Small intestine (tissue), 7 donors: ENCODE results near the gene GPR61. TPM values are rescaled to one million over a fixed set of nuclear protein-coding genes. Genes with fewer than 3 reads are reported as not detected.

Experiments used
- DNase-seq, 2 donors: peaks; one replicate each; pipeline versions ENCODE4 v3.0.0 to v3.0.0-alpha.2; 2013
- FAIRE-seq: peaks from 2 replicates; lab custom pipeline; 2012; peaks lifted over from hg19 to GRCh38; lab: Jason Lieb, UNC
- H3K27ac ChIP-seq, 3 donors: one replicate each; pipeline ENCODE4 v1.5.1; 2013; ENCODE audit warnings: low read length in 2 of 3, mild to moderate bottlenecking in 2 of 3, control low read depth in 1 of 3, inconsistent platforms in 1 of 3, low read depth in 1 of 3, moderate library complexity in 1 of 3
- H3K27me3 ChIP-seq, 3 donors: one replicate each; pipeline ENCODE4 v1.6.1; 2013; ENCODE audit warnings: low read length in 3 of 3, inconsistent platforms in 1 of 3; ENCODE audit not compliant: control insufficient read depth in 3 of 3, insufficient read depth in 3 of 3
- H3K36me3 ChIP-seq, 3 donors: one replicate each; pipeline ENCODE4 v1.6.1; 2013; ENCODE audit warnings: low read length in 3 of 3, inconsistent platforms in 1 of 3, low read depth in 1 of 3, mild to moderate bottlenecking in 1 of 3, moderate library complexity in 1 of 3; ENCODE audit not compliant: control insufficient read depth in 3 of 3, insufficient read depth in 2 of 3
- H3K4me1 ChIP-seq, 3 donors: one replicate each; pipeline ENCODE4 v1.6.1; 2013; ENCODE audit warnings: low read length in 2 of 3, inconsistent platforms in 1 of 3, low read depth in 1 of 3, mild to moderate bottlenecking in 1 of 3, moderate library complexity in 1 of 3; ENCODE audit not compliant: control insufficient read depth in 3 of 3, insufficient read depth in 2 of 3
- H3K4me3 ChIP-seq, 3 donors: one replicate each; pipeline ENCODE4 v1.5.1; 2013; ENCODE audit warnings: low read length in 3 of 3, control low read depth in 1 of 3, inconsistent platforms in 1 of 3, low read depth in 1 of 3, mild to moderate bottlenecking in 1 of 3, moderate library complexity in 1 of 3
- H3K9me3 ChIP-seq, 2 donors: one replicate each; pipeline ENCODE4 v1.6.1; 2013; ENCODE audit warnings: low read depth in 1 of 2, low read length in 1 of 2; ENCODE audit not compliant: control insufficient read depth in 2 of 2, insufficient read depth in 1 of 2
- WGBS, 3 donors: extraction: QIAGEN DNeasy Blood & Tissue Kit; methylation state at CpG; one replicate each; pipeline ENCODE4 v1.1.7; 2013; 5-methylcytosine and 5-hydroxymethylcytosine counted together
- polyA plus RNA-seq, 4 donors: library from polyadenylated mRNA; stranded (reverse) in 3 of 4; unstranded in 1 of 4; fragments of 200-250 nt in 3 of 4; fragments of 120-200 nt in 1 of 4; gene quantifications; one replicate each; pipeline versions ENCODE4 v1.2.1 to v1.2.3, GENCODE V29; 2013
- donor health status: healthy with polysubstance abuse.
- donor health status: control.
- donor health status: control.
- donor health status: Bipolar disorder and iron deficiency.
- donor health status: healthy.

GPR61 gene
- polyA plus RNA-seq, 4 donors, result 0.09 to 0.64 TPM; not detected in 2

GRCh38 chr1:109503935-109504334 lies 35.7 kb upstream of the GPR61 start:
- Histone ChIP-seq H3K27ac (no peak overlapping the region), H3K4me1 (peaks cover 0 to 9% (median 7%) of the 10 kb centered on the region in 3 donors), H3K9me3 (no peaks in the 10 kb centered on the region), H3K4me3 (no peak overlapping the region), H3K27me3 (no peaks in the 10 kb centered on the region), H3K36me3 (peaks cover 0 to 34% (median 0%) of the 10 kb centered on the region in 3 donors)
- no peak for FAIRE-seq
- 10 to 41% (median 31%) methylated on average over 5 of the region's 5 CpGs for WGBS, 3 donors
- peak in 1 of 2 donors; percentile 66 for DNase-seq

- FAIRE-seq (no peak), DNase-seq (no peak)
- Histone ChIP-seq H3K27me3 (no peaks in the 10 kb centered on the region), H3K27ac (no peak overlapping the region), H3K36me3 (peaks cover 0 to 31% (median 0%) of the 10 kb centered on the region in 3 donors), H3K4me3 (no peak overlapping the region), H3K4me1 (peaks cover 1 to 7% (median 4%) of the 10 kb centered on the region in 3 donors), H3K9me3 (no peaks in the 10 kb centered on the region)
- WGBS, 3 donors, result 9 to 59% (median 38%) methylated on average over 1 of the region's 1 CpG
Observed at GRCh38 chr1:109504974-109505373, 34.7 kb upstream of the GPR61 start.

GRCh38 chr1:109508001-109508872 lies 31.4 kb upstream of the GPR61 start:
- no peak overlapping the region for H3K27ac ChIP-seq

GRCh38 chr1:109508873-109509175 lies 30.8 kb upstream of the GPR61 start:
- H3K4me1 ChIP-seq, result peaks cover 4 to 7% (median 6%) of the 10 kb centered on the region in 3 donors
- H3K9me3 ChIP-seq, result no peaks in the 10 kb centered on the region
- 55 to 72% (median 57%) methylated on average over 7 of the region's 7 CpGs for WGBS, 3 donors
- DNase-seq, result no peak
- no peak for FAIRE-seq
- no peak overlapping the region for H3K27ac ChIP-seq
- H3K4me3 ChIP-seq, result peak overlapping the region; percentile 40 to 86 (median 49)
- H3K36me3 ChIP-seq, result peaks cover 0 to 12% (median 0%) of the 10 kb centered on the region in 3 donors
- peaks cover 0 to 5% (median 0%) of the 10 kb centered on the region in 3 donors for H3K27me3 ChIP-seq

More at GRCh38 chr1:109508001-109508872, 31.4 kb upstream of the GPR61 start:
- H3K27me3 ChIP-seq, result peaks cover 0 to 5% (median 0%) of the 10 kb centered on the region in 3 donors
- no peaks in the 10 kb centered on the region for H3K9me3 ChIP-seq
- peaks cover 0 to 12% (median 0%) of the 10 kb centered on the region in 3 donors for H3K36me3 ChIP-seq
- DNase-seq (no peak), FAIRE-seq (no peak)
- peaks cover 4 to 7% (median 6%) of the 10 kb centered on the region in 3 donors for H3K4me1 ChIP-seq
- no peak overlapping the region for H3K4me3 ChIP-seq
- 92 to 93% (median 93%) methylated on average over 25 of the region's 25 CpGs for WGBS, 3 donors

- Histone ChIP-seq H3K27ac (no peak within 1 kb of the TSS), H3K4me3 (peak within 1 kb of the TSS; percentile 49 to 86 (median 68)), H3K27me3 (peaks cover 0 to 5% (median 0%) of the 10 kb centered on the region in 3 donors), H3K9me3 (no peaks in the 10 kb centered on the region), H3K36me3 (peaks cover 0 to 12% (median 0%) of the 10 kb centered on the region in 3 donors), H3K4me1 (peaks cover 3 to 7% (median 6%) of the 10 kb centered on the region in 3 donors)
- DNase-seq (peak; percentile 63 to 83), FAIRE-seq (no peak)
- 0 to 1% (median 1%) methylated on average over 61 to 100 of the region's 100 CpGs for WGBS, 3 donors
Observed at GRCh38 chr1:109509176-109510134, 30.2 kb upstream of the GPR61 start, which contains the start of gene AMIGO1. AMIGO1 (minus strand) TSS chr1:109509727; CDS start chr1:109508912, 815 bp downstream.

GRCh38 chr1:109513110-109513710 lies 26.5 kb upstream of the GPR61 start:
- DNase-seq (no peak), FAIRE-seq (no peak)
- no peak overlapping the region for H3K4me3 ChIP-seq
- H3K4me1 ChIP-seq, result peaks cover 5 to 15% (median 6%) of the 10 kb centered on the region in 3 donors
- H3K36me3 ChIP-seq, result peaks cover 0 to 1% (median 0%) of the 10 kb centered on the region in 3 donors
- H3K27me3 ChIP-seq, result peaks cover 0 to 5% (median 0%) of the 10 kb centered on the region in 3 donors
- H3K27ac ChIP-seq, result no peak overlapping the region
- 42 to 61% (median 45%) methylated on average over 2 of the region's 2 CpGs for WGBS, 3 donors
- no peaks in the 10 kb centered on the region for H3K9me3 ChIP-seq

GRCh38 chr1:109514846-109515245 lies 24.8 kb upstream of the GPR61 start:
- Histone ChIP-seq H3K4me3 (no peak overlapping the region), H3K27ac (no peak overlapping the region), H3K4me1 (peaks cover 2 to 12% (median 6%) of the 10 kb centered on the region in 3 donors), H3K9me3 (no peaks in the 10 kb centered on the region), H3K27me3 (peaks cover 0 to 5% (median 0%) of the 10 kb centered on the region in 3 donors), H3K36me3 (no peaks in the 10 kb centered on the region)
- WGBS, 3 donors, result 76 to 95% (median 81%) methylated on average over 3 of the region's 3 CpGs
- DNase-seq (no peak), FAIRE-seq (no peak)
